ENCODE results near the gene ZMAT5.

DNA sequence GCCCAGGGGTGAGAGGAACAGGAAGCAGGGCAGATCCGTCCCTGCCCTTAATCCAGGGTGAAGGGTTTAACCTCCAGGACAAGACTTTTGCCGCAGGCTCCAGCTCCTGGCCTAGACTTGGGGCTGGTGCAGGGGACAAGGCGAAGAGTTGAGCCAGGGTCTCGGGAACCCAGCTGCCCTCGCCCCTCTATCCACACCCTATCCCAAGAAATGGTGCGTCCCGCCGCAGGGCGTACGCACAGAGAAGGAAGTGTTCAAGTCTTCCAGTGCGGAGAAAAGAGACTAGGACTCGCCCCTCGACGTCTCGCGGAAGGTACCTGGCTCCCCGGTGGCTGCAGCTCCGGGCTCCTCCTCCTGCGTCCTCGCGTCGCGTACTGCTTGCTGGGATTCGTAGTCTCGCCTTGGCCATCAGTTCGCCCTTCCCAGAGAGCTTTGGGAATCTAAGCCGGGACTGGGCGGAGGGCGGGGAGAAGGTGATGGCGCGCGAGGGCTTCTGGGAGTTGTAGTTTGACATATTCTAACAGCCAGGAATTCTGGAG, at the start of gene ZMAT5:
- no peak for TF ChIP-seq CTCF (optimal IDR thresholded peaks at IDR 0.05 in 1 of 3, IDR thresholded peaks at IDR 0.05 in 1 of 3, conservative IDR thresholded peaks at IDR 0.05 in 1 of 3; ENCODE audit: extremely low read depth in 1 of 3, insufficient read depth in 2 of 3, low read length in 3 of 3)
- no peak for TF ChIP-seq EZH2 (IDR thresholded peaks at IDR 0.05; ENCODE audit: low read length)
